H1 (cell line): ENCODE results near the gene TRIM39. TPM values are rescaled to one million over a fixed set of nuclear protein-coding genes. Genes with fewer than 3 reads are reported as not detected.

ENCODE experiments used
- polyA plus RNA-seq, 7 experiments: library from polyadenylated mRNA; depleted of rRNA in 3 of 7; stranded (reverse) in 5 of 7; unstranded in 2 of 7; fragments of >200 nt in 5 of 7; fragments of 200-250 nt in 2 of 7; gene quantifications; 1 replicate in 5 of 7; 2 replicates in 1 of 7; 4 replicates in 1 of 7; pipeline versions ENCODE4 v1.2.1 to v1.2.3, GENCODE V29; 2011 to 2013; ENCODE audit warnings: missing spikeins in 2 of 7, mixed read lengths in 2 of 7
- total RNA-seq: library from RNA; stranded (reverse); fragmentation: NEBNext Ultra II Directional; extraction: Animal tissue kit (Norgen Biotek cat#: 25700); gene quantifications from 2 replicates; pipeline ENCODE4 v1.2.1, GENCODE V29; 2021
- TF ChIP-seq, protein P1 (sequence below): IDR thresholded peaks from 2 replicates; pipeline ENCODE4 v1.6.1; 2012; ENCODE audit warnings: inconsistent platforms

The TRIM39 gene
- total and polyA plus RNA-seq, 2 of the 8 experiments (the other 6 are each of a cell fraction or from before 2014, with no cell fraction given), result 7.3 to 26.1 TPM

DNA sequence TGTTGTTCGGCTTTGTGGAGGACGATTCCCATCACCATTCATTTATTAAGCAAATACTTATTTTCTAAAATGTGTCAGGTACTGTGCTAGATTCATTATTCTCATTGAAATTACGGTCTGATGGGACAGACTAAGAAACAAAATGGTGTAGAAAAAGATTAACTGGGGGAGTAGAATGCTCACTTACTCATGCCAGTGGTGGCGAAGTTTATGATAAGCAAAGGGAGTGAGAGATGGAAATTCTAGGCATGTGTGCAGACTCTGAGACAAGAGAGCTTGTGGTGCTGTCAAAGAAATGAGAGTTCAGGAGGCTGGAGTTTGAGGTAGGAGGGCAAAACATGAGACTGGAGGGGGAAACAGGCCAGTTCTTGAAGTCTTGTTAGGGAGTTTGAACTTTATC, 19.1 kb downstream of the TRIM39 start (continued):
- TF ChIP-seq, protein P1, sequence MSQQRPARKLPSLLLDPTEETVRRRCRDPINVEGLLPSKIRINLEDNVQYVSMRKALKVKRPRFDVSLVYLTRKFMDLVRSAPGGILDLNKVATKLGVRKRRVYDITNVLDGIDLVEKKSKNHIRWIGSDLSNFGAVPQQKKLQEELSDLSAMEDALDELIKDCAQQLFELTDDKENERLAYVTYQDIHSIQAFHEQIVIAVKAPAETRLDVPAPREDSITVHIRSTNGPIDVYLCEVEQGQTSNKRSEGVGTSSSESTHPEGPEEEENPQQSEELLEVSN, result no peak
